CD14-positive monocyte (primary cell): Measurements from ENCODE around the gene TRAPPC3. TPM values are rescaled to one million over a fixed set of nuclear protein-coding genes. Genes with fewer than 3 reads are reported as not detected.

Experiments used
- DNase-seq, 3 donors: peaks; one replicate each; pipeline ENCODE4 v3.0.0-alpha.2; 2011 to 2022
- H2AFZ ChIP-seq: 2 replicates; pipeline ENCODE4 v1.6.0; 2012; ENCODE audit warnings: mild to moderate bottlenecking, low read depth, low read length, inconsistent platforms; ENCODE audit not compliant: insufficient read depth, poor library complexity, severe bottlenecking
- H3K27ac ChIP-seq, 2 donors: 1 replicate in 1 of 2; 2 replicates in 1 of 2; pipeline ENCODE4 v1.5.1; 2012 to 2013; ENCODE audit warnings: low read length in 2 of 2, control low read depth in 1 of 2, inconsistent platforms in 1 of 2, low read depth in 1 of 2, mild to moderate bottlenecking in 1 of 2
- H3K27me3 ChIP-seq, 2 donors: one replicate each; pipeline versions ENCODE4 v1.6.0 to v1.6.1; 2011 to 2013; ENCODE audit warnings: low read length in 2 of 2; ENCODE audit not compliant: control insufficient read depth in 2 of 2, insufficient read depth in 2 of 2
- H3K36me3 ChIP-seq, 2 donors: replicated peaks in 1 of 2; 1 replicate in 1 of 2; 2 replicates in 1 of 2; pipeline versions ENCODE4 v1.5.1 to v1.6.1; 2012 to 2013; ENCODE audit warnings: low read length in 2 of 2, control low read depth in 1 of 2, inconsistent platforms in 1 of 2, mild to moderate bottlenecking in 1 of 2; ENCODE audit not compliant: insufficient read depth in 2 of 2, control insufficient read depth in 1 of 2
- H3K4me1 ChIP-seq, 2 donors: 1 replicate in 1 of 2; 2 replicates in 1 of 2; pipeline versions ENCODE4 v1.5.1 to v1.6.1; 2012 to 2013; ENCODE audit warnings: low read length in 2 of 2, control low read depth in 1 of 2, inconsistent platforms in 1 of 2, mild to moderate bottlenecking in 1 of 2, moderate library complexity in 1 of 2; ENCODE audit not compliant: insufficient read depth in 2 of 2, control insufficient read depth in 1 of 2
- H3K4me2 ChIP-seq: replicated peaks from 2 replicates; pipeline ENCODE3; 2012; ENCODE audit warnings: low read length, moderate library complexity, mild to moderate bottlenecking; ENCODE audit not compliant: poor library complexity, severe bottlenecking; ENCODE audit errors: extremely low read depth
- H3K4me3 ChIP-seq, 3 experiments: fragments of 200-600 bp in 1 of 3; sonication (generic) in 1 of 3; replicated peaks in 1 of 3; 1 replicate in 2 of 3; 2 replicates in 1 of 3; pipeline ENCODE4 v1.5.1; 2011 to 2013; ENCODE audit warnings: low read length in 3 of 3, mild to moderate bottlenecking in 3 of 3, control low read depth in 2 of 3, low read depth in 2 of 3, inconsistent platforms in 1 of 3, moderate library complexity in 1 of 3
- H3K79me2 ChIP-seq: 2 replicates; pipeline ENCODE4 v1.6.0; 2012; ENCODE audit warnings: mild to moderate bottlenecking, control low read depth, inconsistent platforms, low read length, moderate library complexity; ENCODE audit not compliant: insufficient read depth
- H3K9ac ChIP-seq: 2 replicates; pipeline ENCODE4 v1.6.0; 2017; ENCODE audit warnings: low read length, mild to moderate bottlenecking; ENCODE audit not compliant: insufficient read depth, poor library complexity, severe bottlenecking
- H3K9me3 ChIP-seq, 2 donors: replicated peaks in 1 of 2; 1 replicate in 1 of 2; 2 replicates in 1 of 2; pipeline versions ENCODE4 v1.5.1 to v1.6.1; 2012 to 2013; ENCODE audit warnings: low read length in 2 of 2, control low read depth in 1 of 2; ENCODE audit not compliant: control insufficient read depth in 1 of 2, insufficient read depth in 1 of 2
- H4K20me1 ChIP-seq: 2 replicates; pipeline ENCODE4 v1.6.0; 2012; ENCODE audit warnings: mild to moderate bottlenecking, low read length, control low read depth, moderate library complexity; ENCODE audit not compliant: insufficient read depth
- H3K27ac Mint-ChIP-seq, 7 donors: one replicate each; pipeline ENCODE4 v1.8.0; 2020; ENCODE audit warnings: mild to moderate bottlenecking in 7 of 7, mixed read lengths in 7 of 7, moderate library complexity in 6 of 7, inconsistent platforms in 2 of 7
- H3K27me3 Mint-ChIP-seq, 3 donors: one replicate each; pipeline ENCODE4 v1.8.0; 2021 to 2022; ENCODE audit warnings: low read depth in 3 of 3, mild to moderate bottlenecking in 3 of 3, mixed read lengths in 3 of 3, moderate library complexity in 3 of 3, inconsistent platforms in 1 of 3
- H3K36me3 Mint-ChIP-seq, 2 donors: one replicate each; pipeline ENCODE4 v1.8.0; 2020; ENCODE audit warnings: mixed read lengths in 2 of 2, inconsistent platforms in 1 of 2, mild to moderate bottlenecking in 1 of 2
- H3K4me1 Mint-ChIP-seq: one replicate; pipeline ENCODE4 v1.8.0; 2020; ENCODE audit warnings: mild to moderate bottlenecking, mixed read lengths
- H3K4me3 Mint-ChIP-seq, 2 donors: one replicate each; pipeline ENCODE4 v1.8.0; 2020; ENCODE audit warnings: mild to moderate bottlenecking in 2 of 2, mixed read lengths in 2 of 2, moderate library complexity in 1 of 2
- H3K9me3 Mint-ChIP-seq, 7 donors: one replicate each; pipeline ENCODE4 v1.8.0; 2020 to 2022; ENCODE audit warnings: mixed read lengths in 7 of 7, mild to moderate bottlenecking in 6 of 7, moderate library complexity in 6 of 7, inconsistent platforms in 2 of 7
- CTCF ChIP-seq: fragments of 200-600 bp; IDR thresholded peaks from one replicate; pipeline ENCODE4 v1.8.0; 2022; ENCODE audit warnings: antibody characterized with exemption, mild to moderate bottlenecking
- WGBS: methylation state at CpG from one replicate; pipeline ENCODE4 v1.1.5; 2013; ENCODE audit warnings: missing lambda C conversion rate; ENCODE audit not compliant: insufficient coverage; 5-methylcytosine and 5-hydroxymethylcytosine counted together
- intact Hi-C, 2 donors: fragments of 100-400 bp; cut with micrococcal nuclease; formaldehyde crosslinking; loops; one replicate each; pipeline versions ENCODE4 v1.15.0 to v1.15.1; 2023
- polyA plus RNA-seq, 3 donors: library from polyadenylated mRNA; depleted of rRNA in 1 of 3; unstranded in 2 of 3; stranded (reverse) in 1 of 3; fragments of 300-500 nt in 2 of 3; fragments of >200 nt in 1 of 3; fragmentation: Illumina TruSeq in 2 of 3; gene quantifications; 1 replicate in 2 of 3; 2 replicates in 1 of 3; pipeline ENCODE4 v1.2.3, GENCODE V29; 2012 to 2021

The TRAPPC3 gene
- polyA plus RNA-seq, 3 donors: 61.1 to 136 (median 125) TPM

GRCh38 chr1:36151134-36151844 lies 2.0 kb upstream of the TRAPPC3 start:
- Histone ChIP-seq H3K9me3 (no peaks in the 10 kb centered on the region), H2AFZ (peak overlapping the region; percentile 59), H3K9ac (peak overlapping the region; percentile 92), H4K20me1 (peaks cover 6% of the 10 kb centered on the region), H3K4me1 (peaks cover 54 to 69% of the 10 kb centered on the region in 2 donors), H3K27me3 (no peaks in the 10 kb centered on the region), H3K27ac (peak overlapping the region; percentile 100), H3K4me3 (peak overlapping the region in 1 of 3 experiments; percentile 68), H3K36me3 (peaks cover 0 to 6% of the 10 kb centered on the region in 2 donors), H3K79me2 (peaks cover 47% of the 10 kb centered on the region), H3K4me2 (peak overlapping the region; percentile 76)
- Mint-ChIP-seq H3K9me3 (peaks cover 0 to 3% (median 0%) of the 10 kb centered on the region in 7 donors), H3K4me1 (peaks cover 67% of the 10 kb centered on the region), H3K27ac (peak overlapping the region; percentile 98 to 100 (median 99)), H3K4me3 (peak overlapping the region; percentile 57 to 68), H3K27me3 (peaks cover 0 to 2% (median 0%) of the 10 kb centered on the region in 3 donors), H3K36me3 (peaks cover 6% of the 10 kb centered on the region in 2 donors)
- no peak for TF ChIP-seq CTCF
- no peak for DNase-seq
- intact Hi-C loops: no loop called here
- no CpG with 5 or more reads among the region's 1 CpG for WGBS

- peaks cover 0 to 3% (median 0%) of the 10 kb centered on the region in 7 donors for H3K9me3 Mint-ChIP-seq
- Histone ChIP-seq H3K4me1 (peaks cover 54 to 69% of the 10 kb centered on the region in 2 donors), H3K79me2 (peaks cover 48% of the 10 kb centered on the region), H3K4me3 (peak overlapping the region; percentile 6 to 68 (median 34)), H3K4me2 (peak overlapping the region; percentile 76), H2AFZ (peak overlapping the region; percentile 59), H3K9ac (peak overlapping the region; percentile 92), H3K27me3 (no peaks in the 10 kb centered on the region), H3K9me3 (no peaks in the 10 kb centered on the region), H4K20me1 (peaks cover 7% of the 10 kb centered on the region), H3K27ac (peak overlapping the region; percentile 100), H3K36me3 (peaks cover 0 to 6% of the 10 kb centered on the region in 2 donors)
- peaks cover 0 to 2% (median 0%) of the 10 kb centered on the region in 3 donors for H3K27me3 Mint-ChIP-seq
- peak; percentile 92 to 94 (median 92) for DNase-seq
- 3% methylated on average over 6 of the region's 12 CpGs for WGBS
- no peak for TF ChIP-seq CTCF
- intact Hi-C loops: no loop called here
- peaks cover 6% of the 10 kb centered on the region in 2 donors for H3K36me3 Mint-ChIP-seq
- peaks cover 67% of the 10 kb centered on the region for H3K4me1 Mint-ChIP-seq
- H3K27ac Mint-ChIP-seq: peak overlapping the region; percentile 98 to 100 (median 99)
- peak overlapping the region; percentile 85 to 93 for H3K4me3 Mint-ChIP-seq
Observed at GRCh38 chr1:36150296-36151133, 1.2 kb upstream of the TRAPPC3 start.
